Bone marrow (tissue), 2 donors: ENCODE data around the gene GTF3C5.
"Not testable (repeated sequence)": the region's sequence is repeated elsewhere in the genome, so short reads cannot be mapped to it uniquely, and the experiment has no call there.

Experiments used
- DNase-seq, 2 donors: peaks; one replicate each; lab custom pipeline; 2025; lab: John Stamatoyannopoulos, UW

The GTF3C5 gene

DNA sequence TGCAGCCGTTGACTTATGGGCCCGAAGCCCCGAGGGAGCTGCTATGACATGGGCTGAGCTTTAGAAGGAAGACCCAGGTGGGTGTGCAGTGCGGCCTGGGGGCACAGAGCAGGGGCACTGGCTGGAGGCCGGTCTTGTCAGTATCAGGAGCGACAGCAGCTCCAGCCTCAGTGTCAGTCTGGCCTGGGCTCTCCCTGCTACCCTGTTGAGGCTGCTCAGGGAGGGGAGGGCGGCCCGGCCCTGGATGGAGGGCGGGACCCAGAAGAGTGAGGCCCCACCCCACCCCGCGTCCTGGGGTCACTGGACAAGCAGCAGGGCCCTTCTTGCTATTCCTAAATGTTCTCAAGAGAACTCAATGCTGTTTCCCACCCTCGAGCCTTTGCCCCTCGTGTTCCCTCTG, 34.3 kb upstream of the GTF3C5 start:
- no peak for DNase-seq

DNA sequence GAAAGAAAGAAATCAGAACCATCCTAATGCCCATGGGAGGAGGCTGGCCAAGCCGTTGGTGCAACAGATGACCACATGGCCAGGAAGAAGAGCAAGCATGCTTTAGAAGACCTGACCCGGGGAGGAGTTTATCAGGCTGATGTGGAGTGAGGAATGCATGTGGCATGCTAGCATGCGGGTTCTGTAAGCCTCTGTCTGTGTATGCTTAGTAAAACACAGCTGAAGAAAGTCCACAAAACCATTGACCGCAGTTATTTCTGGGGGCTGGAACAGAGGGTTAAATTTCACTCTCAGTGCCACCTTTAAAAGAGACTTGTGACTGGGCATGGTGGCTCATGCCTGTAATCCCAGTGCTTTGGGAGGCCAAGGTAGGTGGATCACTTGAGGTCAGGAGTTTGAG, 33.2 kb upstream of the GTF3C5 start:
- no peak for DNase-seq

DNA sequence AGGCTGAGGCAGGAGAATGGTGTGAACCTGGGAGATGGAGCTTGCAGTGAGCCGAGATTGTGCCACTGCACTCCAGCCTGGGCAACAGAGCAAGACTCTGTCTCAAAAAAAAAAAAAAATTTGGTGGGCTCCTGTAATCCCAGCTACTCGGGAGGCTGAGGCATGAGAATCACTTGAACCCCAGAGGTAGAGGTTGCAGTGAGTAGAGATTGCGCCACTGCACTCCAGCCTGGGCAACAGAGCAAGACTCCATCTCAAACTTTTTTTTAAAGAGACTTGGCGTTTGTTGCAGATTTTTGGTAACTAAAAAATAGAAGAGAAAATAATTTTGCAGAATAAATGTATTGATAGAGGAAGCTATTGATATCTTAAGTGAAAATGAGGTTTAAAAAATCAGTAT, 32.6 kb upstream of the GTF3C5 start:
- DNase-seq = not testable (repeated sequence)

DNA sequence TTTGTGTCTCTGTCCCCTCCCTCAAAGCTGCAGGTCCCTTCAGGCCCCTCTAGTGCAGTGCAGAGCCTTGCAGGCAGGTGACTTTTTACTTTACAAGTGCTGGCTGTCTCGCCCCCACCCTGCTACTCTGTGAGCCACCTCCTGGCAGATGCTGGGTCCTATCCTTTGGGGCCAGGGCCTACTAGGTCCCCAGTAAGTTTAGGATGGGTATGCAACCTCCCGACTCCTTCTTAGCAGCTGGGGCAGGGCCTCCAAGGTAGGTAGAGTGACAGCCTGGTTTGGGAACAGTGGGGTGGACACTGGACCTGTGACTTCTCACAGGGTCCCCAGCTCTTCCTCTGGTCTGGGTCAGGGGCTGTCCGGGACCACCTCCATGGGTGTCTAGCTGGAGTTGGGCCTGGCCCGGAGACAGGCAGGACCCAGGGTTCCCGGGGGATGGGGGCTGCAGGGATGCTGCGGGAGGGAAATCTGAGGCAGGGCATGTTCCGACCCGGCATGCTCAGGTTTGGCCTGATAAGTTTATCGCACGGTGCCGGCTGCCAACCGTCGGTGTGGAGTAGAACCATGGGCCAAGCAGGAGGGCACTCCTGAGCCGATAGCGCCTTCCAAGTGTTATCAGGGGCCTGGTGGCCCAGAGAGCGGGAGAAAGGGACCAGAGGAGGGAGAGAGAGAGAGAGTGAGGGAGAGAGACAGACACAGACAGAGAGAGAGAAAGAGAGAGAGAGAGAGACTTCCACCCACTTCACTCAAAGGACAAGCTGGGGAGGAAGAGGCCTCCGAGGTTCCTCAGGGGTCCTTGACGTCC, 31.8 kb upstream of the GTF3C5 start:
- DNase-seq = no peak

DNA sequence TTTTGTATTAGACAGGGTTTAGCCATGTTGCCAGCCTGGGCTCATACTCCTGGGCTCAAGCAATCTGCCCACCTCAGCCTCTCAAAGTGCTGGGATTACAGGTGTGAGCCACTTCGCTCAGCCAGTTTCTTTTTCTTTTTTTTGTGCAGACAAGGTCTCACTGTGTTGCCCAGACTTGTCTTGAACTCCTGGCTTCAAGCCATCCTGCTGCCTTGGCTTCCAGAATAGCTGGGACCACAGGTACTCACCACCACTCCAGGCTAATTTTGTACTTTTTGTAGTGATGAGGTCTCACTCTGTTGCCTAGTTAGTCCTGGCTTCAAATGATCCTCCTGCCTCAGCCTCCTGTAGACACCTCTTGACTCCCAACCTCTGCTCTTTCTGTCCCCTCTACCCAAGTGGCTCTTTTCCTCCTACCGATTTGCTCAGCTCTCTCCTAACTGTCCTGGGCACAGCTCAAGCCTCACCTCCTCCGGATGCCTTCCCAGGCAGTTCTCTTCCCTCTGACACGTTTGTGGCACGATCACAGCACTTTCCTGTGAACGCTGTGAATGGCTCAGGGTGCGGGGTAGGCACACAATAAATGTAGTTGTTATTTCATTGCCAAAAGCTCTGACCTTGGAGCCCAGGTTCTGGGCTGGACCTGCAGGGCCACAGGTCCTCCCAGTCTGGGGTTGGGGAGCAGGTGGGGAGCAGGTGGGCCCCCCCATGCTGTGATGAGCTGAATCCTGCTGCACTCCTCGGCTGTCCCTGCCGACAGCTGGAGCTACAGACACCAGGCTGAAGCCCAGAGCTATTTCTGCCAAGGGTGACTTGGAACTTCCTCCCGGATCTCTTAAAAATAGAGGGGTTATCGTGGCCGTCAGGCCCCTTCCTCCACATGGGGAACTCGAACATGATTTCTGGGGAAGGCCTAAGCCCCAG, 28.4 kb upstream of the GTF3C5 start:
- DNase-seq = no peak

DNA sequence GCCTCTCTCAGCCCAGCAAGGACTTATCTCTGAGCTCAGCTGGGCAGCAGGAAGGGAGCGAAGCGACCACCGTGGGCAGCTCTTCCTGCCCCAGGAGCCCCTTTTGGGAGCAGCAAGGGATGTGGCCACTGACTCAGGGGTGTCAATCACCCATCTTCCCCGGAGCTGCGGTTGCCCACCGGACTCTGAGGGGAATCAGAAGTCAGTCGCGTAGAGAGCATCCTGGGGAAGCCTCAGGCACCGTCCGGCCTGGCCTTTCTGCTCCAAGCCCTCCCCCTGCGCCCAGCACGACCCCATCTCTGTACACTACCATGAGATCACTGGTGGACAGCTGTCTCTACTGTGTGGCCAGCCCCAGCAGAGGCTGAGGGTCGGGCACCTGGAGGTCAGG, 27.7 kb upstream of the GTF3C5 start:
- DNase-seq = peak in 1 of 2 donors; percentile 85

DNA sequence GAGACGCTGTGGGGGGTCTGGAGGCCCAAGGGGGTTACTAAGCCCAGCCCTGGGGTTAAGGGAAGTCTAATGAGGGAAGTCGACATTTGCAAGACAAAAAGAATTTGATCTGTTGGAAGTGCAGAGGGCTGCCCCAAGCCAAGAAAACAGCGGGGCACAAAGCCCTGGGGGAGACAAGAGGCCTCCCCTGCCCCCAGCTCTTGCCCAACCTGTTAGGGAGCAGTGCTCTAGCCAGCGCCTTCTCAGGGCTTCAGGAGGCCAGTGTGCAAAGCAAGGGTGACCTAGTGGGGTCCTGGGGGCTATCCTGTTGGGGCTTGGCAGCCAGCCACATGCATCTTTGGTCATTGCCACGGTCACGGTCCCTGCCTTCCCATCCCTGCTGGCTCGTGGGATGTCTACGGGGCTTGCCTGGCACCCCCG, 27.1 kb upstream of the GTF3C5 start:
- DNase-seq = peak in 1 of 2 donors; percentile 35

DNA sequence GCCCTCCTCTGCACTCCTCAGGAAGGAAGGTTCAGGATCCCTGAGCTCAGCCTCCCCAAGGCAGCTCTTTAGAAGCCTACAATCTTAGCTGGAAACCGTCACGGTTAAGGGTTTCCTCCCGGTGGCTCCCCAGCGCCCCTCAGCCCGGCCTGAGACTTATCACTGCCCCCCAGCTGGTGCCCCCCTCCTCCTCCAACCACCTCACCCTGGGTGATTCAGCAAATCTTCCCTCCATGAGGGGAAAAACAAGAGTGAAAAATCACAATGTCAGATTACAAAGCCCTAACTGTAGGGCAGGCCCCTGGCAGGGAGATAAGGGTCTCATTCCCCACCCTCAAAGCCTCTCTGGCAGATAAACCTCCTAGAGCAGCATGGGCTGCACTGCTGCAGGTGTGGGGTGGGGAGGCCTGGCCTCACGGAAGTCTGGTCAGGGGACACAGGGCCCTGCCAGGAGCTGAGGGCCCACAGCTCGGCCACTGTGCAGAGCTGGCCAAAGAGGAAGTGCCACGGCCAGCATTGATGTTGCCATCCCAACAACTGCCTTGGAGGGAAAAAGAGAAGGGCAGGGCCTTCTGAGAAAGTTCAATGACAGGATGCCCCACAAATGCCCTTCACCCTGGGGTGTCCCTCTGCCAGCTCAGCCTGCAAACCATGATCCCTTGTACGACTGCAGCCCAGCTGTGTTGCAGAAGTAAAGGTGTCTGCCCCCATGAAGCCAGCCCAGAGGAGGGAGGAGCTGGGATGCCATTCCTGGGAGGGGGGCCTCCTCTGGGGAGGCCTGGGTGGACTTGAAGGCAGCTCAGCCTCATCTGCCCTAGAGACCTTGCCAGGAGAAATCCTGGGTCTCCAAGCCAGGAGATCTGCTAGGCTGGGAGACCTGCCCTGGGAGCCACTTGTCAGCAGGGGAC, 26.5 kb upstream of the GTF3C5 start:
- DNase-seq = peak in 1 of 2 donors; percentile 82

DNA sequence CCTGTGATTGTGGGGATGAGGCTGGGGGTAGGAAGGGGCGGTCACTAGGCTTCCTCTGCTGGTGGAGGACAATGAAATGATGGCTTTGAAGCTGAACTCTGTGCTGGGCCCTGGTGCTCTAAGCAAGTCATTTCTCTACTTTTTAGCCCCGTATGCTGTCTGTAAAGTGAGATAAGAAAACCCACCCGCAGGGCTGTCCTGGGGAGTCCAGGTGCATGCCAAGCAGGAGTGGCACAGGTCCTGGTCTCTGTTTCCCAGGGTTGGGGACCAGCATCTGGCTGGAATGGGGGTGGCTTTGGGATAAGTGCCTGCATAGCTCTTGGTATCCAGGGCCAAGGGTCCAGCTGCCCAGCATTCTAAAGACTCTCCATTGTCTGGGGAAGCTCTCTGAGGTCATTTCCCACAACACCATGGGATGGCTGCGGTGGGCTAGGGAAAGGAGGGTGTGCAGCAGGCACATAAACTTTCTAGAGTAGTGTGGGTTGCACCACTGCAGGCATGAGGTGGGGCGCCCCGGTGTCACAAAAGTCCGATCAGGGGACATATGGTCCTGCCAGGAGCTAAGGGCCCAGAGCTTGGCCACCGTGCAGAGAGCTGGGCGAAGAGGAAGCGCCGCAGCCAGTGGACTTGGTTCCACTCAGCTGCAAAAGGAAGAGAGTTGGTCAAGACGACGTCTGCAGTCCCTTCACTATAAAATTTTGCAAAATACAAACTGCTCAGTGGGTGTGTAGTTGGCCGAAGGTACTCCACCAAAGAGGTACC, 25.6 kb upstream of the GTF3C5 start:
- no peak for DNase-seq

DNA sequence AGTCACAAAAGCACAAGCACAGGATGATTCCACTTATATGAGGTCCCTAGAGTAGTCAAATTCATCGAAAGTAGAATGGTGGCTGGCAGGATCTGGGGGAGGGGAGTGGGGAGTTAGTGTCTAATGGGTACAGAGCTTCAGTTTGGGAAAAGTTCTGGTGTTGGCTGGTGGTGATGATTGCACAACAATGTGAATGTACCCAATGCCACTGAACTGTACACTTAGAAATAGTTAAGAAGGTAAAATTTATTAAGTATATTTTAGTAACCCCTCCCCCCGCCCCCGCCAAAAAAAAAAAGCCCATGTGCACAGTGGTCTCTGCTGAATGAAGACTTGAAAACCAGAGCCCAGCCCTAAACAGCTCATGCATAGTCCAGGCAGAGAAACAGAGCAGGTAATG, 24.8 kb upstream of the GTF3C5 start:
- no peak for DNase-seq

DNA sequence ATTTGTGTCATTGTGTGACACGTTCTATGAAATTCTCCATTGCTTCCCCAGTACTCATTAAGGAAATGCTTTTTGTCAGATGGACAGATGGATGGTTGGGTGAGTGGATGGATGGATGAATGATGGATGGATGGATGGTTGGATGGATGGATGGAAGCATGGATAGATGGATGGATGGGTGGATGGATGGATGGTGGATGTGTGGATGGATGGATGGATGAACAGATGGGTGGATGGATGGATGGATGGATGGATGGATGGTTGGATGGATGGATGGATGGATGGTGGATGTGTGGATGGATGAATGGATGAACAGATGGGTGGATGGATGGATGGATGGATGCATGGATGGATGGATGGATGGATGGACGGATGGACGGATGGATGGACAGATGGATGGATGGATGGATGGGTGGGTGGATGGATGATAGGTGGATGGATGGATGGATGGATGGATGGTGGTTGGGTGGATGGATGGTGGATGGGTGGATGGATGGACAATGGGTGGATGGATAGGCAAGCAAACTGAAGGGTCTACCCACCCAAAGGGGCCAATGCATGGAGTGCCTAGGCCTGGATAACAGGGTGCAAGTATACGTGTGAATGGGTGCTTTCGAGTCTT, 24.0 kb upstream of the GTF3C5 start:
- no peak for DNase-seq

DNA sequence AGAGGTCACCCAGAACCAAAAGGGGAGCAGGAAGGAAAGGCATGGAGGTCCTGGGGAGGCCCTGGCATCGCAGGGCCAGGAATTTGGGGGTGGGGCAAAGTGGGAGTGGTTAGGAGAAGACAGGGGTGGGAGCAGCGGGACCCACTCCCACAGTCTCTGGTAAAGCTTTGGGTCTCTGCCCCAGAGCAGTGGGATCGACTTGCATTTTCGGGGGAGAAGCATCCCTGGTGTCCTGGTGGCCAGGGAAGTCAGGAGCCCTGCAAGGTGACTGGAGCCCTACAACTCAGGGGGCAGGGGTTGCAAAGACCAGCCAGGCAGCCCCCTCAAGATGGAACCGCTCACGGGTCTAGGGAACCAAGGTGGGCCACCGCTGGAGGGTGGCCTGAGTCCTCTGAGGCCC, 22.4 kb upstream of the GTF3C5 start:
- no peak for DNase-seq

DNA sequence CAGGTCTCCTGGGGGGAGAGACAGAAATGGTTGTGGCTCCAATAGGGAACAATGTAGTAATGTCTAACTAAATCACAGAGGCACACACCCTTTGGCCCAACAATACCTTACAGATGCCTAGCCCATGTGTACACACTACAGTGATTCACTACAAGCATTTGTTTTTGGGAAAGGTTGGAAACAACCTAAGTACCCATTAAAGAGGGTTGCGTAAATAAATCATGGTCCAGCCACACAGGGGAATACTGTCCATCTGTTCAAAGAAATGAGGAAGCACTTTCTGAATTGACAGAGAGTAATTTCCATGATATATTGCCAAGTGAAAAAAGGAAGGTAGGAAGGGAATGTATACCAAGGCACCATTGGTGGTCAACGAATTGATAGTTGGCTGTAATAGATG, 22.0 kb upstream of the GTF3C5 start:
- peak in 1 of 2 donors; percentile 33 for DNase-seq

DNA sequence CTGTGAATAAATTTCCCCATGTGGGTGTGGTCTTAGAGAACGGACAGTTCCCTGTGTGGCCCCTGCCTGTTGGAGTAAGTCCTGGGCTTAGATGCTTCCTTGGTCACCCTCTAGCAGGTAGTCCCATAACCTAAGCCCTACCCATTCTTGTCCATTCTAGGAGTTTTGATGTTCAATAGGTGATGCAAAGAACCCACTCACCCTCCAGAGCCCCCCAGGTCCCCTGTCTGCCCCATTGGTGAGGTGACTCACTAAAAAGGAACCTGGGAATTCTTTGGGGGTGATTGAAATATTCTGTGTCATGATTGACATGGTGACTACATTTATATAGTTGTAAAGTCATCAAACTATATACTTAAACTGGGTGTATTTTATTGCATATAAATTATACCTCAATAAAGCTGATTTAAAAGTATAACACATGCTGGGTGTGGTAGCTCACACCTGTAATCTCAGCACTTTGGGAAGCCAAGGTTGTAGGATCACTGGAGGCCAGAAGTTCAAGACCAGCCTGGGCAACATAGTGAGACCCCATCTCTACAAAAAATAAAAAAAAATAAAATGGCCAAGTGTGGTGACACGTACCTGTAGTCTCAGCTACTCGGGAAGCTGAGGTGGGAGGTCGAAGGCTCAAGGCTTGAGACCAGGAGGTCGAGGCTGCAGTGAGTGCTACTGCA, 20.8 kb upstream of the GTF3C5 start:
- DNase-seq = no peak

DNA sequence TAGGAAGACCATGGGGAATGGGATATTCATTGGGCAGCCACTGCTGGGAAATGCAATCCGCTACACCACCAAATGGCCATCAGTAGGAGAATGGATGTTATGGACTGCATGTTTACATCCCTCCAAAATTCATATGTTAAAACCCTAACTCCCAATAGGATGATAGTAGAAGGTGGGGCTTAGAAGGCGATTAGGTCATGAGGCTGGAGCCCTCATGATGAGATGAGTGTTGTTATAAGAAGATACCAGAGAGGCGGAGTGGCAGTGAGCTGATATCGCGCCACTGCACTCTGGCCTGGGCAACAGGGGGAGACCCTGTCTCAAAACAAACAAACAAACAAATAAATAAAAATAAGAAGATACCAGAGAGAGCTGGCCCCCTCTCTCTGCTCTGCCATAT, 16.1 kb upstream of the GTF3C5 start:
- DNase-seq = no peak

DNA sequence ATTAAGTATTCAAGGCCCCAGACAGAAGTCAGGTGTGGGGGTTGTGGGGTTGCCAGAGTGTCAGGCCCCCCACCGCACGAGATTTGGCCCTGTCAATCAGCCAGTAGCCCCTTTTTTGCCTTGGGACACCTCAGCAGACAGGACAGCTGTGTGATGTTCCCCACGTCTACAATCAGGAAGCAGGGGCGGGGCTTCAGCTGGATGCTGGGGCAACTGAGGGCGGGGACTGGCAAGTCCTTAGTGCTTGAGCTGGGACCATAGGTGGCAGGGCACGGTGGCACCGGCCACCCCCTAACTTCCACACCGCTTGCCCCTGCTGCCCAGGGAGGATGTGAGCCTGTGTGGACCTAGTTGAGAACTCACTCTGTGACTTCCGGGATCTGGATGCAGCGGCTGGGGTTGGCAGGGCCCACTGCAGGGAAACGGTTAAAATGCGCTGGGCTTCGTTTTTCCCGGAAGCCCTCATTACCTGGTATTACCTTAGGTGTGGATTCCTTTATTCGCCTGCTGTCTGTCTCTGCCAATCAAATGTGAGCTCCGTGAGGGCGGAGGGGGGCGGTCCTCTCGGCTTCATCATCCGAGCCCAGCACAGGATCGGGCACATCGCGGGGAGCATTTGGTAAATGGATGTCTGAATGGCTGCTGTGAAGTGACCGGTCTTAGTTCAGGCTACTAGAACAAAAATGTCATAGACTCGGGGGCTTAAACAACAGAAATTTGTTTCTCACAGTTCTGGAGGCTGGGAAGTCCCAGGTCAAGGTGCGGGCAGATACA, 7.5 kb upstream of the GTF3C5 start:
- DNase-seq = peak in 1 of 2 donors; percentile 47

DNA sequence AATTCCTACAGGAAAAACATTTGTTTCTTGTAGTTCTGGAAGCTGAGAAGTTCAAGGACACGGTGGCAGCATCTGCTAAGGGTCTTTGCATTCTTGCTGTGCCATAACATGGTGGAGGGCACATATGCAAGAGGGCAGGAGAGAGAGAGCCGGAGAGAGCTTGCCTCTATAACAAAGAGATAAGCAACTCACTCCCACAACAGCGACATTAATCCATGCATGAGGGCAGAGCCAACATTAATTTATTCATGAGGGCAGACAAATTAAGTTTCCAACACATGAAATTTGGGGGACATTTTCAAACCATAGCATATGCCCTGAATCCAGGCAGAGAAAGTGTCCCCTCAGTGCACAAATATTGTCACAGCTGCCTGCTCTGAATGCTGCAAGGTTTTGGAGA, 4.4 kb upstream of the GTF3C5 start:
- DNase-seq = no peak

DNA sequence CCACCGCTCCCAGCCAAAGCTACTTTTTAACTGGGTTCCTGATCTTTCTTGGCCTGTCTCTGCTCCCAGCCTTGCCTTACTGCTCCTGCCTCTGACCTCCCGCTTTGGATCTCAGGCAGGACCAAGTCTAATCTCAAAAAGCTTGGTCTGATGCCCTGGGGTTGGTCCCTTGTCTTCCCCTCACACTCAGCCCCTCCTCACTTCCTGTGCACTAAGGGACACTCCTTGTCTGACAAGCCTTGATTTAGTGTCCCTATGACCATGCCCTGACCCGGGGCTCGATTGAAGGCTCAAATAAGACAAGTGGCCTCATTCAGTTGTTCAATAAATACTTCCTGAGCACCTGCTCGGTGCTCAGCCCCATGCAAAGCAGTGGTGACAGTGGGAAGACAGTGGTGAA, 3.7 kb upstream of the GTF3C5 start:
- DNase-seq = no peak

DNA sequence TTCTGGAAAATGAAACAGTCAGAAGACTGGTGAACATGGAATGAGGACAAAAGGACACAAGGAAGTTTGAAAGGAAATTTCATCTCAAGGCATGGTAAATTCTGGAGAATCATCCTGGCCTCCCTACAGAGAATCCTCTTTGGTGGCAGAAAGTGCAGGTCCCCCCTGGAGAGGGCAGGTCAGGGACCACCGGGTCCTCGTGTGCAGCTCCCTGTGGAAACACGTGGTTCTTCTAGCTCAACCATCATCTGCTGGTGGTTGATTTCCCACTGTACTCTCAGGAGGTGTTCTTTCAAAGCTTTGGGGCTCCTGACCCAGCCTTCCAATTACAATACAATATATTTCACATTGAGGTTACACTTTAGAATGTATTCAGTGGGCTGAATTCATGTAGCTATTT, 2.6 kb upstream of the GTF3C5 start:
- no peak for DNase-seq

DNA sequence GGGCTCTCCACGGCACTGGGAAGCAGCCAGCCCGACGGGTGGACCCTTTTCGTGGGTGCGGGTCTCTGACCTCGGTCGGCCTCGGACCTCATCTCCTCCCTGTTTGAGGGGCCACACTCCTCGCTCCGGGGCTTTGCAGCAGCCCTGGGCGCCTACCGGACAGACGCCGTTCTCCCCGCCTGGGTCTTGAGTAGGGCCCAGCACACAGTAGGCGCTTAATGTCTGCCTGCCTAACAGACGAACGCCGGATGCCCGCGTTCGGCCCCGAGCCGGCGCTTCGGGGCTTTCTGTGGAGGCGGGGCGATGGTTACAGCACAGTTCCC, 842 bp upstream of the GTF3C5 start:
- no peak for DNase-seq
